OCI-LY7 (cell line): ENCODE results near the gene FOSB.

Experiments used
- EZH2phosphoT487 ChIP-seq: fragments of 200-600 bp; sonication (generic); IDR thresholded peaks from 2 replicates; pipeline ENCODE4 v1.6.1; 2018; ENCODE audit warnings: low read depth, borderline replicate concordance, mild to moderate bottlenecking, mixed run types, antibody characterized with exemption, low read length, moderate library complexity, mixed read lengths
- TF ChIP-seq, protein P1 (sequence below): fragments of 200-600 bp; sonication (generic); conservative IDR thresholded peaks from 2 replicates; pipeline ENCODE4 v1.5.1; 2014; ENCODE audit warnings: mild to moderate bottlenecking, antibody characterized with exemption, low read length, moderate library complexity, mixed read lengths

- TF ChIP-seq, protein P1, sequence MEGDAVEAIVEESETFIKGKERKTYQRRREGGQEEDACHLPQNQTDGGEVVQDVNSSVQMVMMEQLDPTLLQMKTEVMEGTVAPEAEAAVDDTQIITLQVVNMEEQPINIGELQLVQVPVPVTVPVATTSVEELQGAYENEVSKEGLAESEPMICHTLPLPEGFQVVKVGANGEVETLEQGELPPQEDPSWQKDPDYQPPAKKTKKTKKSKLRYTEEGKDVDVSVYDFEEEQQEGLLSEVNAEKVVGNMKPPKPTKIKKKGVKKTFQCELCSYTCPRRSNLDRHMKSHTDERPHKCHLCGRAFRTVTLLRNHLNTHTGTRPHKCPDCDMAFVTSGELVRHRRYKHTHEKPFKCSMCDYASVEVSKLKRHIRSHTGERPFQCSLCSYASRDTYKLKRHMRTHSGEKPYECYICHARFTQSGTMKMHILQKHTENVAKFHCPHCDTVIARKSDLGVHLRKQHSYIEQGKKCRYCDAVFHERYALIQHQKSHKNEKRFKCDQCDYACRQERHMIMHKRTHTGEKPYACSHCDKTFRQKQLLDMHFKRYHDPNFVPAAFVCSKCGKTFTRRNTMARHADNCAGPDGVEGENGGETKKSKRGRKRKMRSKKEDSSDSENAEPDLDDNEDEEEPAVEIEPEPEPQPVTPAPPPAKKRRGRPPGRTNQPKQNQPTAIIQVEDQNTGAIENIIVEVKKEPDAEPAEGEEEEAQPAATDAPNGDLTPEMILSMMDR: no peak
- no peak for TF ChIP-seq EZH2phosphoT487
Measured at GRCh38 chr19:45488708-45489107, 20.9 kb downstream of the FOSB start.
